GM11168 (cell line): ENCODE results near the gene LCLAT1.
"Not testable (repeated sequence)": the region's sequence is repeated elsewhere in the genome, so short reads cannot be mapped to it uniquely, and the experiment has no call there.

ENCODE experiments used
- in situ Hi-C: fragments of 300-500 bp; cut with MboI; formaldehyde crosslinking; loops from one replicate; pipeline ENCODE4 v1.12.0; 2022; ENCODE audit warnings: low sequenced_read_pairs; ENCODE audit not compliant: unreplicated experiment

LCLAT1 gene

GRCh38 chr2:30565851-30566358 is 118.9 kb downstream of the LCLAT1 start:
- in situ Hi-C loops: no loop called here

- in situ Hi-C loops: no loop called here
These were observed 119.6 kb downstream of the LCLAT1 start for GRCh38 chr2:30566631-30567030.

- in situ Hi-C loops: no loop called here
These were observed 120.3 kb downstream of the LCLAT1 start for GRCh38 chr2:30567317-30567716.

GRCh38 chr2:30569946-30570345 is 122.9 kb downstream of the LCLAT1 start:
- in situ Hi-C loops: no loop called here

GRCh38 chr2:30577151-30577550 is 130.1 kb downstream of the LCLAT1 start:
- in situ Hi-C loops: no loop called here

GRCh38 chr2:30580391-30580790 is 133.3 kb downstream of the LCLAT1 start:
- in situ Hi-C loops: no loop called here

GRCh38 chr2:30582521-30582920 is 135.5 kb downstream of the LCLAT1 start:
- in situ Hi-C loops: no loop called here

GRCh38 chr2:30583204-30583749 is 136.2 kb downstream of the LCLAT1 start:
- in situ Hi-C loops: no loop called here

- in situ Hi-C loops: no loop called here
These were observed 137.1 kb downstream of the LCLAT1 start for GRCh38 chr2:30584116-30584515.

- in situ Hi-C loops: no loop called here
These were observed 141.9 kb downstream of the LCLAT1 start for GRCh38 chr2:30588994-30589393.

- in situ Hi-C loops: no loop called here
These were observed 143.4 kb downstream of the LCLAT1 start for GRCh38 chr2:30590407-30590806.

- in situ Hi-C loops: no loop called here
These were observed 144.1 kb downstream of the LCLAT1 start for GRCh38 chr2:30591186-30591585.

GRCh38 chr2:30601375-30601774 is 154.3 kb downstream of the LCLAT1 start:
- in situ Hi-C loops: no loop called here

- in situ Hi-C loops: no loop called here
These were observed 158.2 kb downstream of the LCLAT1 start for GRCh38 chr2:30605197-30605596.

- in situ Hi-C loops: no loop called here
These were observed 161.6 kb downstream of the LCLAT1 start for GRCh38 chr2:30608643-30609042.

- in situ Hi-C loops: no loop called here
These were observed 164.5 kb downstream of the LCLAT1 start for GRCh38 chr2:30611583-30611982.

GRCh38 chr2:30612371-30612770 is 165.3 kb downstream of the LCLAT1 start:
- in situ Hi-C loops: no loop called here

GRCh38 chr2:30613001-30613400 is 166.0 kb downstream of the LCLAT1 start:
- in situ Hi-C loops: no loop called here

GRCh38 chr2:30614227-30614626 is 167.2 kb downstream of the LCLAT1 start:
- in situ Hi-C loops: not testable (repeated sequence)

GRCh38 chr2:30615926-30616325 is 168.9 kb downstream of the LCLAT1 start:
- in situ Hi-C loops: no loop called here

- in situ Hi-C loops: no loop called here
These were observed 173.1 kb downstream of the LCLAT1 start for GRCh38 chr2:30620102-30620501.

- in situ Hi-C loops: no loop called here
These were observed 174.8 kb downstream of the LCLAT1 start for GRCh38 chr2:30621836-30622235.

- in situ Hi-C loops: no loop called here
These were observed 175.4 kb downstream of the LCLAT1 start for GRCh38 chr2:30622452-30622851.
